HepG2 (cell line): Measurements from ENCODE around the gene SP5. TPM values are rescaled to one million over a fixed set of nuclear protein-coding genes. Genes with fewer than 3 reads are reported as not detected.
A peak's percentile ranks its signal among the peaks of the same experiment; 100 is the strongest.

ENCODE experiments used
- CEBPB ChIP-seq: IDR thresholded peaks from 2 replicates; pipeline ENCODE4 v1.6.1; 2011; ENCODE audit warnings: low read depth, low read length, improper control_type of control experiment, borderline replicate concordance
- CHD2 ChIP-seq: IDR thresholded peaks from 2 replicates; pipeline ENCODE4 v1.6.1; 2011; ENCODE audit warnings: low read depth, low read length, improper control_type of control experiment
- GFI1 ChIP-seq: sonication (generic); formaldehyde crosslinking; IDR thresholded peaks from 2 replicates; pipeline ENCODE4 v1.5.0; 2020; ENCODE audit warnings: missing genetic modification reagents, mild to moderate bottlenecking, borderline replicate concordance
- IRF9 ChIP-seq: sonication (generic); formaldehyde crosslinking; IDR thresholded peaks from 2 replicates; pipeline ENCODE4 v1.8.0; 2022; ENCODE audit warnings: missing genetic modification reagents, mild to moderate bottlenecking, borderline replicate concordance
- MYNN ChIP-seq: sonication (generic); formaldehyde crosslinking; IDR thresholded peaks from 2 replicates; pipeline ENCODE4 v1.4.0; 2020; ENCODE audit warnings: mild to moderate bottlenecking, low read depth, missing genetic modification reagents
- PRDM15 ChIP-seq: sonication (generic); formaldehyde crosslinking; IDR thresholded peaks from 2 replicates; pipeline ENCODE4 v1.4.0; 2020; ENCODE audit warnings: missing genetic modification reagents
- TEF ChIP-seq: sonication (generic); formaldehyde crosslinking; IDR thresholded peaks from 2 replicates; pipeline ENCODE4 v1.5.0; 2020; ENCODE audit warnings: missing genetic modification reagents
- ZBTB40 ChIP-seq, 2 experiments: fragments of 450-650 bp in 1 of 2; sonication (generic) in 1 of 2; formaldehyde crosslinking in 1 of 2; IDR thresholded peaks; 2 replicates each; pipeline versions ENCODE4 v1.6.1 to v1.8.0; 2016 to 2022; ENCODE audit warnings: antibody characterized with exemption in 1 of 2, mild to moderate bottlenecking in 1 of 2, missing genetic modification reagents in 1 of 2
- ZC3H4 ChIP-seq: sonication (generic); formaldehyde crosslinking; IDR thresholded peaks from 2 replicates; pipeline ENCODE4 v1.4.0; 2020; ENCODE audit warnings: missing genetic modification reagents, borderline replicate concordance
- ZKSCAN8 ChIP-seq: IDR thresholded peaks from 2 replicates; pipeline ENCODE4 v1.6.1; 2016; ENCODE audit warnings: borderline replicate concordance, missing genetic modification reagents, missing compliant biosample characterization
- ZNF761 ChIP-seq: sonication (generic); formaldehyde crosslinking; conservative IDR thresholded peaks from 2 replicates; pipeline ENCODE4 v1.4.0; 2020; ENCODE audit warnings: mild to moderate bottlenecking, missing genetic modification reagents
- ZNF773 ChIP-seq: sonication (generic); formaldehyde crosslinking; IDR thresholded peaks from 2 replicates; pipeline ENCODE4 v1.4.0; 2020; ENCODE audit warnings: missing genetic modification reagents, borderline replicate concordance
- polyA plus RNA-seq, 8 experiments: library from polyadenylated mRNA; depleted of rRNA in 3 of 8; stranded (reverse) in 7 of 8; unstranded in 1 of 8; fragments of >200 nt; fragmentation: Illumina TruSeq in 4 of 8; extraction: Trizol in 4 of 8; gene quantifications; 2 replicates each; pipeline versions ENCODE4 v1.2.1 to v1.2.3, GENCODE V29; 2011 to 2016; ENCODE audit warnings: low read depth in 4 of 8, missing spikeins in 1 of 8, mixed read lengths in 1 of 8; ENCODE audit not compliant: insufficient read depth in 1 of 8
- total RNA-seq, 5 experiments: library from RNA; depleted of rRNA; stranded (reverse); fragments of >200 nt; fragmentation: Illumina TruSeq; extraction: Trizol; gene quantifications; 2 replicates each; pipeline ENCODE4 v1.2.3, GENCODE V29; 2016; ENCODE audit warnings: low read depth in 1 of 5

The SP5 gene
- total and polyA plus RNA-seq, 2 of the 13 experiments (the other 11 are each of a cell fraction or from before 2014, with no cell fraction given), result 50.8 to 119 TPM

- TF ChIP-seq ZBTB40 (IDR thresholded peaks at IDR 0.05), result no peak
- TF ChIP-seq ZBTB40 (CRISPR knock-in tag; IDR thresholded peaks at IDR 0.05), result peak; percentile 76
- peak; percentile 84; the same call in 1 of the 2 replicates for TF ChIP-seq MYNN (CRISPR knock-in tag)
- peak; percentile 47; the same call in 1 of the 2 replicates for TF ChIP-seq ZNF773 (CRISPR knock-in tag)
- TF ChIP-seq IRF9 (CRISPR knock-in tag), result no peak
- TF ChIP-seq TEF (CRISPR knock-in tag), result no peak; the same call in 1 of the 2 replicates
- no peak for TF ChIP-seq ZKSCAN8 (CRISPR knock-in tag)
- TF ChIP-seq PRDM15 (CRISPR knock-in tag), result peak; percentile 70; the same call in 1 of the 2 replicates
- TF ChIP-seq CEBPB, result no peak
- TF ChIP-seq ZC3H4 (CRISPR knock-in tag), result peak; percentile 94
- TF ChIP-seq CHD2, result peak; percentile 19; the same call in 1 of the 2 replicates
- peak; percentile 78 for TF ChIP-seq ZNF761 (CRISPR knock-in tag)
- peak; percentile 87 for TF ChIP-seq GFI1 (CRISPR knock-in tag)
Measured at GRCh38 chr2:170715062-170715931, at the start of gene SP5 (continued).
